ENCODE results near the gene MICAL3.
A peak's percentile ranks its signal among the peaks of the same experiment; 100 is the strongest.
"Not testable (repeated sequence)": the region's sequence is repeated elsewhere in the genome, so short reads cannot be mapped to it uniquely, and the experiment has no call there.

MICAL3 gene

GRCh38 chr22:18065256-18065655 is 40.9 kb upstream of the MICAL3 start:
- H4K12ac ChIP-seq (ENCODE audit: low read depth, low read length): no peak overlapping the region
- no peak overlapping the region for H2AFZ ChIP-seq (ENCODE audit: insufficient read depth, low read length, poor library complexity)
- no peaks in the 10 kb centered on the region for H3K36me3 ChIP-seq (ENCODE audit: control insufficient read depth in 1 of 2, insufficient read depth in 2 of 2, low read length in 2 of 2)
- H2BK12ac ChIP-seq (ENCODE audit: low read length): no peak overlapping the region
- no peak overlapping the region for H4K8ac ChIP-seq (ENCODE audit: low read depth, low read length)
- no peak overlapping the region for H3K9ac ChIP-seq (ENCODE audit: low read length)
- H3K18ac ChIP-seq (ENCODE audit: low read length): no peak overlapping the region
- DNase-seq: peak; percentile 47 to 48
- no peak overlapping the region for H3K14ac ChIP-seq (ENCODE audit: low read length)
- no peak overlapping the region for H3K23ac ChIP-seq (ENCODE audit: low read length)
- no peak overlapping the region for H3K27ac ChIP-seq (ENCODE audit: low read depth, low read length)
- H3K27me3 ChIP-seq (ENCODE audit: insufficient read depth, low read length): no peaks in the 10 kb centered on the region
- no peak overlapping the region for H2BK5ac ChIP-seq (ENCODE audit: low read depth, low read length, poor library complexity)
- no peaks in the 10 kb centered on the region for H3K9me3 ChIP-seq (ENCODE audit: insufficient read depth, low read depth, low read length)
- H3K4me1 ChIP-seq (ENCODE audit: control insufficient read depth in 1 of 2, insufficient read depth in 2 of 2, low read length in 2 of 2): peaks cover 10 to 20% of the 10 kb centered on the region in 2 experiments
- H3K4ac ChIP-seq (ENCODE audit: low read depth, low read length): no peak overlapping the region
- no peak overlapping the region for H3K4me3 ChIP-seq (ENCODE audit: low read depth, low read length)
- WGBS (ENCODE audit: extremely low coverage, insufficient coverage, insufficient read length): no CpG with 5 or more reads among the region's 9 CpGs
- H3K79me2 ChIP-seq (ENCODE audit: control insufficient read depth, insufficient read depth, low read length, poor library complexity): no peaks in the 10 kb centered on the region
- H3K79me1 ChIP-seq (ENCODE audit: low read length): peaks cover 5% of the 10 kb centered on the region
- H3K4me2 ChIP-seq (ENCODE audit: low read length): no peak overlapping the region
- H2AK5ac ChIP-seq (ENCODE audit: low read length): no peak overlapping the region
- H4K91ac ChIP-seq (ENCODE audit: low read depth, low read length): no peak overlapping the region
- no peak overlapping the region for H2BK120ac ChIP-seq (ENCODE audit: insufficient read depth, low read length, poor library complexity)

- Histone ChIP-seq H3K79me1 (ENCODE audit: low read length) (peaks cover 5% of the 10 kb centered on the region), H2AFZ (ENCODE audit: insufficient read depth, low read length, poor library complexity) (no peak overlapping the region), H3K4me2 (ENCODE audit: low read length) (no peak overlapping the region), H4K12ac (ENCODE audit: low read depth, low read length) (no peak overlapping the region), H3K4ac (ENCODE audit: low read depth, low read length) (no peak overlapping the region), H3K14ac (ENCODE audit: low read length) (no peak overlapping the region), H4K91ac (ENCODE audit: low read depth, low read length) (no peak overlapping the region), H3K4me3 (ENCODE audit: low read depth, low read length) (no peak overlapping the region), H3K18ac (ENCODE audit: low read length) (no peak overlapping the region), H3K27ac (ENCODE audit: low read depth, low read length) (no peak overlapping the region), H4K8ac (ENCODE audit: low read depth, low read length) (no peak overlapping the region), H2BK120ac (ENCODE audit: insufficient read depth, low read length, poor library complexity) (no peak overlapping the region), H3K9ac (ENCODE audit: low read length) (no peak overlapping the region), H2BK12ac (ENCODE audit: low read length) (no peak overlapping the region), H3K36me3 (ENCODE audit: control insufficient read depth in 1 of 2, insufficient read depth in 2 of 2, low read length in 2 of 2) (no peaks in the 10 kb centered on the region), H3K23ac (ENCODE audit: low read length) (no peak overlapping the region), H2BK5ac (ENCODE audit: low read depth, low read length, poor library complexity) (no peak overlapping the region), H3K27me3 (ENCODE audit: insufficient read depth, low read length) (no peaks in the 10 kb centered on the region), H3K9me3 (ENCODE audit: insufficient read depth, low read depth, low read length) (no peaks in the 10 kb centered on the region), H3K4me1 (ENCODE audit: control insufficient read depth in 1 of 2, insufficient read depth in 2 of 2, low read length in 2 of 2) (peaks cover 10 to 20% of the 10 kb centered on the region in 2 experiments), H2AK5ac (ENCODE audit: low read length) (no peak overlapping the region), H3K79me2 (ENCODE audit: control insufficient read depth, insufficient read depth, low read length, poor library complexity) (no peaks in the 10 kb centered on the region)
- no CpG with 5 or more reads among the region's 7 CpGs for WGBS (ENCODE audit: extremely low coverage, insufficient coverage, insufficient read length)
- peak; percentile 78 to 80 for DNase-seq
These were observed 40.3 kb upstream of the MICAL3 start for GRCh38 chr22:18064636-18065035.

GRCh38 chr22:18063715-18064114 is 39.4 kb upstream of the MICAL3 start:
- DNase-seq: peak; percentile 43 to 62
- H3K23ac ChIP-seq (ENCODE audit: low read length); H3K9me3 ChIP-seq (ENCODE audit: insufficient read depth, low read depth, low read length); H2BK120ac ChIP-seq (ENCODE audit: insufficient read depth, low read length, poor library complexity); H3K79me2 ChIP-seq (ENCODE audit: control insufficient read depth, insufficient read depth, low read length, poor library complexity); H4K91ac ChIP-seq (ENCODE audit: low read depth, low read length); H3K4ac ChIP-seq (ENCODE audit: low read depth, low read length); H3K4me2 ChIP-seq (ENCODE audit: low read length); H2AK5ac ChIP-seq (ENCODE audit: low read length); H2AFZ ChIP-seq (ENCODE audit: insufficient read depth, low read length, poor library complexity); H4K8ac ChIP-seq (ENCODE audit: low read depth, low read length); H3K27ac ChIP-seq (ENCODE audit: low read depth, low read length); H3K36me3 ChIP-seq (ENCODE audit: control insufficient read depth in 1 of 2, insufficient read depth in 2 of 2, low read length in 2 of 2); H3K14ac ChIP-seq (ENCODE audit: low read length); H3K4me3 ChIP-seq (ENCODE audit: low read depth, low read length); H2BK5ac ChIP-seq (ENCODE audit: low read depth, low read length, poor library complexity); H4K12ac ChIP-seq (ENCODE audit: low read depth, low read length); H3K27me3 ChIP-seq (ENCODE audit: insufficient read depth, low read length); H3K79me1 ChIP-seq (ENCODE audit: low read length); H2BK12ac ChIP-seq (ENCODE audit: low read length); H3K18ac ChIP-seq (ENCODE audit: low read length); H3K9ac ChIP-seq (ENCODE audit: low read length): not testable (repeated sequence)
- no CpG with 5 or more reads among the region's 6 CpGs for WGBS (ENCODE audit: extremely low coverage, insufficient coverage, insufficient read length)
- peaks cover 10 to 20% of the 10 kb centered on the region in 2 experiments for H3K4me1 ChIP-seq (ENCODE audit: control insufficient read depth in 1 of 2, insufficient read depth in 2 of 2, low read length in 2 of 2)

GRCh38 chr22:18063306-18063705 is 38.9 kb upstream of the MICAL3 start:
- Histone ChIP-seq H3K36me3 (ENCODE audit: control insufficient read depth in 1 of 2, insufficient read depth in 2 of 2, low read length in 2 of 2) (no peaks in the 10 kb centered on the region), H3K4ac (ENCODE audit: low read depth, low read length) (no peak overlapping the region), H3K18ac (ENCODE audit: low read length) (no peak overlapping the region), H3K79me2 (ENCODE audit: control insufficient read depth, insufficient read depth, low read length, poor library complexity) (no peaks in the 10 kb centered on the region), H3K27me3 (ENCODE audit: insufficient read depth, low read length) (no peaks in the 10 kb centered on the region), H3K9ac (ENCODE audit: low read length) (no peak overlapping the region), H3K79me1 (ENCODE audit: low read length) (peaks cover 5% of the 10 kb centered on the region), H3K4me2 (ENCODE audit: low read length) (no peak overlapping the region), H4K12ac (ENCODE audit: low read depth, low read length) (no peak overlapping the region), H3K4me3 (ENCODE audit: low read depth, low read length) (no peak overlapping the region), H2BK120ac (ENCODE audit: insufficient read depth, low read length, poor library complexity) (no peak overlapping the region), H2AK5ac (ENCODE audit: low read length) (no peak overlapping the region), H3K27ac (ENCODE audit: low read depth, low read length) (no peak overlapping the region), H2AFZ (ENCODE audit: insufficient read depth, low read length, poor library complexity) (no peak overlapping the region), H3K14ac (ENCODE audit: low read length) (no peak overlapping the region), H4K8ac (ENCODE audit: low read depth, low read length) (no peak overlapping the region), H3K23ac (ENCODE audit: low read length) (no peak overlapping the region), H3K4me1 (ENCODE audit: control insufficient read depth in 1 of 2, insufficient read depth in 2 of 2, low read length in 2 of 2) (peaks cover 7 to 16% of the 10 kb centered on the region in 2 experiments), H2BK12ac (ENCODE audit: low read length) (no peak overlapping the region), H4K91ac (ENCODE audit: low read depth, low read length) (no peak overlapping the region), H3K9me3 (ENCODE audit: insufficient read depth, low read depth, low read length) (no peaks in the 10 kb centered on the region), H2BK5ac (ENCODE audit: low read depth, low read length, poor library complexity) (no peak overlapping the region)
- no CpG with 5 or more reads among the region's 7 CpGs for WGBS (ENCODE audit: extremely low coverage, insufficient coverage, insufficient read length)
- DNase-seq: peak; percentile 38 to 68
